ENCODE measurements around the gene SRSF1. TPM values are rescaled to one million over a fixed set of nuclear protein-coding genes. Genes with fewer than 3 reads are reported as not detected.

The SRSF1 gene
- total and polyA plus RNA-seq, 2 experiments from 2014 or later: 107 to 175 TPM

GRCh38 chr17:58040386-58040785 lies 33.3 kb upstream of the SRSF1 start:
- Histone ChIP-seq H3K4me3 (no peak overlapping the region), H3K27ac (no peak overlapping the region), H3K79me2 (no peaks in the 10 kb centered on the region), H3K36me3 (replicated peaks; ENCODE audit: insufficient read depth, low read depth) (no peaks in the 10 kb centered on the region), H4K20me1 (ENCODE audit: insufficient read depth, poor library complexity, severe bottlenecking) (no peaks in the 10 kb centered on the region), H3K9me2 (replicated peaks; ENCODE audit: insufficient read depth) (no peaks in the 10 kb centered on the region), H2AFZ (no peak overlapping the region), H3K9me3 (ENCODE audit: low read depth) (no peaks in the 10 kb centered on the region), H3K27me3 (peaks cover 8% of the 10 kb centered on the region), H3K4me2 (no peak overlapping the region), H3K4me1 (ENCODE audit: insufficient read depth) (no peaks in the 10 kb centered on the region)
- TF ChIP-seq EZH2phosphoT487 (IDR thresholded peaks at IDR 0.05; ENCODE audit: low read depth, severe bottlenecking, unreplicated experiment): no peak
- DNase-seq (ENCODE audit: low spot score): no peak
- WGBS (ENCODE audit: low lambda C conversion rate, missing lambda C conversion rate): 86% methylated on average over 8 of the region's 8 CpGs

DNA sequence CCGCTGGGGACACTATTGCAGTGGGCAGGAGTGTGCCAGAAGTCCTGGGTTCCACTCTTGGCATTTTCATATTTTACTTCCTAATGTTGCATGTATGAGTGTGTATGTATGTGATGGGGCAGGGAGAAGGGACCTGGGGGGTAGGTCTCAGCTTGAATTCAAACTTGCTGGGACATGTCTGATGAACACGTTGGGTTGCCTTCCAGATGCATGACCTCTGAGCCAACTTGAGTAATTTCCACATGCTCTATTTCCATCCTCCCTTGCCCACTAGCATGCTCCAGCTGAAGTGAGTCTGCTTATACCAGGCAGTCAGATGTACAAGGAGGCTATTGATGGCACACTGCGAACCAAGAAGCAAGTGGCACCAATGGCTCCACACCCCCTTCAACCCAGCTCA lies 32.9 kb upstream of the SRSF1 start:
- H4K20me1 ChIP-seq (ENCODE audit: insufficient read depth, poor library complexity, severe bottlenecking): no peaks in the 10 kb centered on the region
- no peak overlapping the region for H3K27ac ChIP-seq
- H3K4me1 ChIP-seq (ENCODE audit: insufficient read depth): no peaks in the 10 kb centered on the region
- H3K27me3 ChIP-seq: peaks cover 8% of the 10 kb centered on the region
- no peaks in the 10 kb centered on the region for H3K79me2 ChIP-seq
- no peaks in the 10 kb centered on the region for H3K9me3 ChIP-seq (ENCODE audit: low read depth)
- H3K4me2 ChIP-seq: no peak overlapping the region
- no peak overlapping the region for H2AFZ ChIP-seq
- DNase-seq (ENCODE audit: low spot score): no peak
- no peaks in the 10 kb centered on the region for H3K36me3 ChIP-seq (replicated peaks; ENCODE audit: insufficient read depth, low read depth)
- WGBS (ENCODE audit: low lambda C conversion rate, missing lambda C conversion rate): 92% methylated on average over 3 of the region's 3 CpGs
- no peaks in the 10 kb centered on the region for H3K9me2 ChIP-seq (replicated peaks; ENCODE audit: insufficient read depth)
- TF ChIP-seq CTCF (IDR thresholded peaks at IDR 0.05; ENCODE audit: poor library complexity): no peak
- no peak overlapping the region for H3K4me3 ChIP-seq

DNA sequence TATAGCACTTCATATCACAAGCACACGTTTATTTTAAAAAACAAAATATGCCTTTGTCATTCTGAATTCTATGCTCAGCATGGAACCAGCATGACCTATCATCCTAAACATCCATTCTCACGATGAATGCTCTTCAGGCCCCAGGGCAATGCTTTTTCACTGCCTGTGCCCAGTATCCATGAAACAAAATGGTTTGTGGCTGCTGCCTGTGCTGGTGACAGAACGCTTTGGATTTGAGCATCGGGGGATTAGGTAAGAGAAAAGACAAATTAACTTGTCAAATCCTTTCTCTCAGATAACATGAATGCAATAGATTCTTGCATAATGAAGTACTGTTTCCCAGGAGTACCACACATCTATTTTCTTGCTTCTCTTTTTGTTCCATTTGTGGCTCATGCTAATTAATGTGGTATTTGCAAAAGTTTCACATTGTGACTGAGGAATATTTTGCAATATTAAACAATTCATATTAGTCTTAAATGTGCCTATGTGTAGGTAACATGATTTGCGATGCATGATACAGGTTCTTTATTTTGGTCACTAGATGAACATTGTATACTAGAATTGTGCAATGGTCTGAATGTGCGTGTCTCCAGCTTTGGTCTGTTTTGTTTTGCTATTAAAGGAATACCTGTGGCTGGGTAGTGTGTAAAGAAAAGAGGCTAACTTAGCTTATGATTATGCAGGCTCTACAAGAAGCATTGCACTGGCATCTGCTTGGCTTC lies 25.8 kb upstream of the SRSF1 start:
- Histone ChIP-seq H3K27me3 (no peaks in the 10 kb centered on the region), H4K20me1 (ENCODE audit: insufficient read depth, poor library complexity, severe bottlenecking) (no peaks in the 10 kb centered on the region), H3K4me1 (ENCODE audit: insufficient read depth) (no peaks in the 10 kb centered on the region), H3K9me3 (ENCODE audit: low read depth) (no peaks in the 10 kb centered on the region), H2AFZ (no peak overlapping the region), H3K79me2 (no peaks in the 10 kb centered on the region), H3K36me3 (replicated peaks; ENCODE audit: insufficient read depth, low read depth) (no peaks in the 10 kb centered on the region), H3K27ac (no peak overlapping the region), H3K4me2 (no peak overlapping the region), H3K9me2 (replicated peaks; ENCODE audit: insufficient read depth) (no peaks in the 10 kb centered on the region), H3K4me3 (no peak overlapping the region)
- DNase-seq (ENCODE audit: low spot score): no peak
- WGBS (ENCODE audit: low lambda C conversion rate, missing lambda C conversion rate): 50% methylated on average over 6 of the region's 6 CpGs
- TF ChIP-seq CTCF (IDR thresholded peaks at IDR 0.05; ENCODE audit: poor library complexity) (no peak), EZH2 (IDR thresholded peaks at IDR 0.05; ENCODE audit: borderline replicate concordance) (no peak), EZH2phosphoT487 (IDR thresholded peaks at IDR 0.05; ENCODE audit: low read depth, severe bottlenecking, unreplicated experiment) (no peak)

DNA sequence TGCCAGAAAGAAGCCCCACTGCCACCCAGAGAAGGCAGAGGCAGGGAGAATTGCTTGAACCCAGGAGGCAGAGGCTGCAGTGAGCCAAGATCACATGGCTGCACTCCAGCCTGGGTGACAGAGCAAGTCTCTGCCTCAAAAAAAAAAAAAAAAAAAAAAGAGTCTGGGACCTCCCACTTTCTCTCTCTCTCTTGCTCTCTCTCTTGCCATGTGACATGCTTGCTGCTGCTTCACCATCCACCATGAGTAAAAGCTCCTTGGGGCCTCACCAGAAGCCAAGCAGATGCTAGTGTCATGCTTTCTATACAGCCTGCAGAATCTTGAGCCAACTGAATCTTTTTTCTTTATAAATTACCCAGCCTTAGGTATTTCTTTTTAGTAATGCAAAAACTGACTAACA lies 21.5 kb upstream of the SRSF1 start:
- no peaks in the 10 kb centered on the region for H3K36me3 ChIP-seq (replicated peaks; ENCODE audit: insufficient read depth, low read depth)
- H3K4me1 ChIP-seq (ENCODE audit: insufficient read depth): no peaks in the 10 kb centered on the region
- no peak for DNase-seq (ENCODE audit: low spot score)
- no peak overlapping the region for H3K4me3 ChIP-seq
- no peaks in the 10 kb centered on the region for H3K9me2 ChIP-seq (replicated peaks; ENCODE audit: insufficient read depth)
- TF ChIP-seq EZH2 (IDR thresholded peaks at IDR 0.05; ENCODE audit: borderline replicate concordance) (no peak), EZH2phosphoT487 (IDR thresholded peaks at IDR 0.05; ENCODE audit: low read depth, severe bottlenecking, unreplicated experiment) (no peak), CTCF (IDR thresholded peaks at IDR 0.05; ENCODE audit: poor library complexity) (no peak)
- H3K27me3 ChIP-seq: peaks cover 5% of the 10 kb centered on the region
- no peak overlapping the region for H3K27ac ChIP-seq
- H4K20me1 ChIP-seq (ENCODE audit: insufficient read depth, poor library complexity, severe bottlenecking): no peaks in the 10 kb centered on the region
- no peak overlapping the region for H3K4me2 ChIP-seq
- no peaks in the 10 kb centered on the region for H3K79me2 ChIP-seq
- no peaks in the 10 kb centered on the region for H3K9me3 ChIP-seq (ENCODE audit: low read depth)
- no peak overlapping the region for H2AFZ ChIP-seq
